HG03139 (cell line): ENCODE measurements around the gene GRIK4.
A peak's percentile ranks its signal among the peaks of the same experiment; 100 is the strongest.

Experiments
- ATAC-seq: cut with Tn5 transposase; IDR thresholded peaks from one replicate; pipeline ENCODE4 v1.9.1; 2021; ENCODE audit not compliant: unreplicated experiment

Gene GRIK4

GRCh38 chr11:120819437-120820365 is 308.2 kb downstream of the GRIK4 start:
- no peak for ATAC-seq

- ATAC-seq: no peak
These were observed 311.6 kb downstream of the GRIK4 start for GRCh38 chr11:120823159-120823558.

- ATAC-seq: no peak
These were observed 312.7 kb downstream of the GRIK4 start for GRCh38 chr11:120824242-120824641.

- no peak for ATAC-seq
These were observed 315.6 kb downstream of the GRIK4 start for GRCh38 chr11:120827198-120827597.

- ATAC-seq: no peak
These were observed 316.3 kb downstream of the GRIK4 start for GRCh38 chr11:120827820-120828219.

GRCh38 chr11:120828847-120829246 is 317.3 kb downstream of the GRIK4 start:
- ATAC-seq: no peak

- ATAC-seq: no peak
These were observed 318.6 kb downstream of the GRIK4 start for GRCh38 chr11:120830085-120830620.

- no peak for ATAC-seq
These were observed 321.1 kb downstream of the GRIK4 start for GRCh38 chr11:120832481-120833238.

- no peak for ATAC-seq
These were observed 323.2 kb downstream of the GRIK4 start for GRCh38 chr11:120834686-120835210.

GRCh38 chr11:120835601-120836228 is 324.2 kb downstream of the GRIK4 start:
- ATAC-seq: peak; percentile 79

GRCh38 chr11:120837696-120838095 is 326.1 kb downstream of the GRIK4 start:
- ATAC-seq: no peak

- no peak for ATAC-seq
These were observed 327.7 kb downstream of the GRIK4 start for GRCh38 chr11:120839201-120839600.

GRCh38 chr11:120839846-120840402 is 328.4 kb downstream of the GRIK4 start:
- no peak for ATAC-seq

GRCh38 chr11:120840661-120841060 is 329.1 kb downstream of the GRIK4 start:
- no peak for ATAC-seq

- ATAC-seq: no peak
These were observed 329.5 kb downstream of the GRIK4 start for GRCh38 chr11:120841074-120841473.

- ATAC-seq: no peak
These were observed 330.6 kb downstream of the GRIK4 start for GRCh38 chr11:120842195-120842594.

- no peak for ATAC-seq
These were observed 341.9 kb downstream of the GRIK4 start for GRCh38 chr11:120853435-120853834.

- ATAC-seq: no peak
These were observed 343.4 kb downstream of the GRIK4 start for GRCh38 chr11:120854988-120855387.

- ATAC-seq: no peak
These were observed 346.0 kb downstream of the GRIK4 start for GRCh38 chr11:120857508-120857907.

GRCh38 chr11:120858740-120859139 is 347.2 kb downstream of the GRIK4 start:
- no peak for ATAC-seq
